ENCODE measurements around the gene CHRNE. TPM values are rescaled to one million over a fixed set of nuclear protein-coding genes. Genes with fewer than 3 reads are reported as not detected.
"Not testable (repeated sequence)": the region's sequence is repeated elsewhere in the genome, so short reads cannot be mapped to it uniquely, and the experiment has no call there.

CHRNE gene
- total RNA-seq, 1 donor from 2014 or later: 0.32 TPM

DNA sequence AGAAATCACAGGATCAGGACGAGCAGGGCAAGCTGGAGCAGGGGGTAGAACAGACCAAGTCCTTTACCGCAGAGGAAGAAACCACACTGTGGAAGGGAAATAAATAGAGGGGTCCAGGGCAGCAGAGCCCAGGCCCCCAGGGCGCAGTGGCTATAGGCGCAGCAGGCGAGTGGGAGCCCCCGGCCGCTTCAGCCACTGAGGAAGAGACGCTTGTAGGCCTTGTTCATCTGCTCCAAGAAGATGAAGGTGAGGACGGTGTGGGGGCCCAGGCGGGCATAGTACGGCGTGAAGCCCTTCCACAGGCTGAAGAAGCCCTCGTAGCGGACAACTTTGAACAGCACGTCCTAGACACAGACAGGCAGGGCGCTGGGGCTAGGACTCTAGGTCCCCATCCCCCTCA is 34.7 kb upstream of the CHRNE start:
- Mint-ChIP-seq H3K27me3 (ENCODE audit: low read depth) (no peaks in the 10 kb centered on the region), H3K9me3 (no peaks in the 10 kb centered on the region), H3K4me1 (ENCODE audit: low read depth) (peaks cover 41% of the 10 kb centered on the region), H3K4me3 (ENCODE audit: low read depth) (peak overlapping the region; percentile 100), H3K27ac (no peak overlapping the region), H3K36me3 (ENCODE audit: low read depth) (peaks cover 59% of the 10 kb centered on the region)
- intact Hi-C loops (cut with micrococcal nuclease): no loop called here
- no peak for DNase-seq (ENCODE audit: low spot score)

DNA sequence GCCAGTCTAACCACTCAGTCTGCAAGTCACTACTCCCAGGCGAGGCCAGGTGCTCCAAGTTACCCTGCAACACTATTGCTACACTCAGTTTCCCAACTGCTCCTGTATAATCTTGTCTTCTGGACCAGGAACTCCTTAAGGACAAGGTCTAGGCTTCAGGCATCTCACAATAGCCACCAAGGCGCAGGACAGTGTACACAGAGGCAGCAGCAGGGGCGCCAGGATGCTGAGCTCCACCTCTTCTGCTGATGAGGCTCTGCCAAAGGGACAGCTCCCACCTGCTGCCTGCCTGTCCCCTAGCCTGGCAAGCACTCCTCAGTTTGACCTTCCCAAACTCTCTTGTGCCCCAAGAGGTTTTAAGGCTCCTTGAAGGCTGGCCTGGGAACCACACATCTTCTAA is 33.5 kb upstream of the CHRNE start:
- H3K27ac Mint-ChIP-seq: no peak overlapping the region
- intact Hi-C loops (cut with micrococcal nuclease): no loop called here
- no peak for DNase-seq (ENCODE audit: low spot score)
- H3K27me3 Mint-ChIP-seq (ENCODE audit: low read depth): no peaks in the 10 kb centered on the region
- peaks cover 48% of the 10 kb centered on the region for H3K36me3 Mint-ChIP-seq (ENCODE audit: low read depth)
- peaks cover 31% of the 10 kb centered on the region for H3K4me1 Mint-ChIP-seq (ENCODE audit: low read depth)
- no peak overlapping the region for H3K4me3 Mint-ChIP-seq (ENCODE audit: low read depth)
- H3K9me3 Mint-ChIP-seq: no peaks in the 10 kb centered on the region

GRCh38 chr17:4935650-4936049 is 32.8 kb upstream of the CHRNE start:
- intact Hi-C loops (cut with micrococcal nuclease): no loop called here
- Mint-ChIP-seq H3K4me1 (ENCODE audit: low read depth) (peaks cover 26% of the 10 kb centered on the region), H3K27ac (no peak overlapping the region), H3K9me3 (no peaks in the 10 kb centered on the region), H3K4me3 (ENCODE audit: low read depth) (no peak overlapping the region), H3K36me3 (ENCODE audit: low read depth) (peaks cover 43% of the 10 kb centered on the region), H3K27me3 (ENCODE audit: low read depth) (no peaks in the 10 kb centered on the region)
- DNase-seq (ENCODE audit: low spot score): no peak

GRCh38 chr17:4934173-4934979 is 31.5 kb upstream of the CHRNE start:
- DNase-seq (ENCODE audit: low spot score): no peak
- intact Hi-C loops (cut with micrococcal nuclease): no loop called here
- H3K9me3 Mint-ChIP-seq: no peaks in the 10 kb centered on the region
- H3K27ac Mint-ChIP-seq: peak overlapping the region; percentile 40
- H3K4me3 Mint-ChIP-seq (ENCODE audit: low read depth): no peak overlapping the region
- peaks cover 42% of the 10 kb centered on the region for H3K36me3 Mint-ChIP-seq (ENCODE audit: low read depth)
- no peaks in the 10 kb centered on the region for H3K27me3 Mint-ChIP-seq (ENCODE audit: low read depth)
- H3K4me1 Mint-ChIP-seq (ENCODE audit: low read depth): peaks cover 26% of the 10 kb centered on the region

GRCh38 chr17:4933646-4934045 is 30.7 kb upstream of the CHRNE start:
- intact Hi-C loops (cut with micrococcal nuclease): no loop called here
- Mint-ChIP-seq H3K9me3 (no peaks in the 10 kb centered on the region), H3K4me3 (ENCODE audit: low read depth) (no peak overlapping the region), H3K27me3 (ENCODE audit: low read depth) (no peaks in the 10 kb centered on the region), H3K27ac (no peak overlapping the region), H3K4me1 (ENCODE audit: low read depth) (peaks cover 22% of the 10 kb centered on the region), H3K36me3 (ENCODE audit: low read depth) (peaks cover 43% of the 10 kb centered on the region)
- DNase-seq (ENCODE audit: low spot score): no peak

- Mint-ChIP-seq H3K9me3 (no peaks in the 10 kb centered on the region), H3K27ac (no peak overlapping the region), H3K4me3 (ENCODE audit: low read depth) (no peak overlapping the region), H3K27me3 (ENCODE audit: low read depth) (no peaks in the 10 kb centered on the region), H3K36me3 (ENCODE audit: low read depth) (peaks cover 40% of the 10 kb centered on the region), H3K4me1 (ENCODE audit: low read depth) (peaks cover 16% of the 10 kb centered on the region)
- DNase-seq (ENCODE audit: low spot score): no peak
- intact Hi-C loops (cut with micrococcal nuclease): no loop called here
Observed at GRCh38 chr17:4932756-4933155, 29.9 kb upstream of the CHRNE start.

- no peaks in the 10 kb centered on the region for H3K27me3 Mint-ChIP-seq (ENCODE audit: low read depth)
- peaks cover 13% of the 10 kb centered on the region for H3K4me1 Mint-ChIP-seq (ENCODE audit: low read depth)
- no peak within 1 kb of the TSS for H3K4me3 Mint-ChIP-seq (ENCODE audit: low read depth)
- DNase-seq (ENCODE audit: low spot score): no peak
- intact Hi-C loops (cut with micrococcal nuclease): no loop called here
- peaks cover 34% of the 10 kb centered on the region for H3K36me3 Mint-ChIP-seq (ENCODE audit: low read depth)
- H3K27ac Mint-ChIP-seq: no peak within 1 kb of the TSS
- no peaks in the 10 kb centered on the region for H3K9me3 Mint-ChIP-seq
Observed at GRCh38 chr17:4931963-4932362, 29.1 kb upstream of the CHRNE start, which contains the start of gene GP1BA. GP1BA (plus strand) TSS chr17:4932277; CDS start chr17:4932605, 328 bp downstream.

DNA sequence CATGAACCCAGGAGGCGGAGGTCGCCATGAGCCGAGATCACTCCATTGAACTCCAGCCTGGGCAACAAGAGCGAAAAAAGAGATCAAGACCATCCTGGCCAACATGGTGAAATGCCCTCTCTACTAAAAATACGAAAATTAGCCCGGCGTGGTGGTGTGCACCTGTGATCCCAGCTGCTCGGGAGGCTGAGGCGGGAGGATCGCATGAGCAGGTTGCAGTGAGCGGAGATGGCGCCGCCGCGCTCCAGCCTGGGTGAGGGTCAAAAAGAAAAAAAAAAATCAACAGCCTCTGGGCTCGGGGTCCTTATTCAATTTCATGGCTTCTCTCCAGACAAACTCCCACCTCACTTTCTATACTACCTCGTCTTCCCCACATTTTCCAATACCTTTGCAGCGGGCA is 26.0 kb upstream of the CHRNE start:
- no peak for DNase-seq (ENCODE audit: low spot score)
- Mint-ChIP-seq H3K9me3 (no peaks in the 10 kb centered on the region), H3K36me3 (ENCODE audit: low read depth) (peaks cover 33% of the 10 kb centered on the region), H3K27ac (no peak overlapping the region), H3K4me3 (ENCODE audit: low read depth) (no peak overlapping the region), H3K4me1 (ENCODE audit: low read depth) (peaks cover 8% of the 10 kb centered on the region), H3K27me3 (ENCODE audit: low read depth) (no peaks in the 10 kb centered on the region)
- intact Hi-C loops (cut with micrococcal nuclease): no loop called here

DNA sequence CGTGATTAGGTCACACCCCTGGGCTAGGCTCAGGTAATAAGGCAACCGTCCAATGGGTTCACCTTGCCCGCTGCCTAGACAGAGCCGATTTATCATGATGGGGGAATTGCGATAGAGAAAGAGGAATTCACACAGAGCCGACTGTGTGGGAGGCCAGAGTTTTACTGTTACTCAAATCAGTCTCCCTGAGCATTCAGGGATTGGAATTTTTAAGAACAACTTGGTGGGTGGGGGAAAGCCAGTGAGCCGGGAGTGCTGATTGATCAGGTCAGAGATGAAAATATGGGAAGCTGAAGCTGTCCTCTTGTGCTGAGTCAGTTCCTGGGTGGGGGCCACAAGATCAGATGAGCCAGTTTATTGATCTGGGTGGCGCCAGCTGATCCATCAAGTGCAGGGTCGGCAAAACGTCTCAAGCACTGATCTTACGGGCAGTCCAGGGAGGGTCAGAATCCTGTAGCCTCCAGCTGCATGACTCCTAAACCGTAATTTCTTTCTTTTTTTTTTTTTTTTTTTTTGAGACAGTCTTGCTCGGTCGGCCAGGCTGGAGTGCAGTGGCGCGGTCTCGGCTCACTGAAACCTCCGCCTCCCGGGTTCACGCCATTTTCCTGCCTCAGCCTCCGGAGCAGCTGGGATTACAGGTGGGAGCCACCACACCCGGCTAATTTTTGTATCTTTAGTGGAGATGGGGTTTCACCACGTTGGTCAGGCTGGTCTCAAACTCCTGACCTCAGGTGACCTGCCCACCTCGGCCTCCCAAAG is 23.9 kb upstream of the CHRNE start:
- DNase-seq (ENCODE audit: low spot score); H3K27me3 Mint-ChIP-seq (ENCODE audit: low read depth); intact Hi-C loops (cut with micrococcal nuclease); H3K9me3 Mint-ChIP-seq; H3K4me1 Mint-ChIP-seq (ENCODE audit: low read depth); H3K4me3 Mint-ChIP-seq (ENCODE audit: low read depth): not testable (repeated sequence)
- peak overlapping the region; percentile 29 for H3K27ac Mint-ChIP-seq
- H3K36me3 Mint-ChIP-seq (ENCODE audit: low read depth): peaks cover 33% of the 10 kb centered on the region

GRCh38 chr17:4921320-4921719 is 18.4 kb upstream of the CHRNE start:
- no peak for DNase-seq (ENCODE audit: low spot score)
- intact Hi-C loops (cut with micrococcal nuclease): no loop called here
- Mint-ChIP-seq H3K27me3 (ENCODE audit: low read depth) (no peaks in the 10 kb centered on the region), H3K4me1 (ENCODE audit: low read depth) (peaks cover under 1% of the 10 kb centered on the region), H3K4me3 (ENCODE audit: low read depth) (no peak overlapping the region), H3K9me3 (no peaks in the 10 kb centered on the region), H3K36me3 (ENCODE audit: low read depth) (peaks cover 6% of the 10 kb centered on the region), H3K27ac (no peak overlapping the region)

DNA sequence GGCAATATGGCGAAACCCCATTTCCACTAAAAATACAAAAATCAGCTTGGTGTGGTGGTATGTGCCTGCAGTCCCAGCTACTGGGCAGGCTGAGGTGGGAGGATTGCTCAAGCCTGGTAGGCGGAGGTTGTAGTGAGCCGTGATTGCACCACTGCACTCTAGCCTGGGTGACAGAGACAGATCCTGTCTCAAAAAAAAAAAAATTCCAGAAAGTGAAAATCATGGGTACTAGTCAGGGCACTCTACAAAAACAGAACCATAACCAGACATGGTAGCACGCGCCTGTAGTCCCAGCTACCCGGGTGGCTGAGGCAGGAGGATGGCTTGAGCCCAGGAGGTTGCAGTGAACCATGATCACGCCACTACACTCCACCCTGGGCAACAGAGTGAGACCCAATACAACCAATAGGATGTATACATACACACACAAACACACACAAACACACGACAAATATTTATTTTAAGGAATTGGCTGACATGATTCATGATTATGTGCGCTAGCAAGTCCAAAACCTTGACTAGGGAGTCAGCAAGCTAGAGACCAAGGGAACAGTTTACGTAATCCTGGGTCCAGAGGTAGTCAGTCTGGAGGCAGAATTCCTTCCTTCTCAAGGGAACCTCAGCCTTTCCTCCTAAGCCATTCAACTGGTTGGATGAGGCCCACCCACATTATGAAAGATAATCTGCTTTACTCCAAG is 17.6 kb upstream of the CHRNE start:
- H3K4me1 Mint-ChIP-seq (ENCODE audit: low read depth): no peaks in the 10 kb centered on the region
- H3K36me3 Mint-ChIP-seq (ENCODE audit: low read depth): peaks cover 5% of the 10 kb centered on the region
- intact Hi-C loops (cut with micrococcal nuclease): no loop called here
- H3K27me3 Mint-ChIP-seq (ENCODE audit: low read depth): no peaks in the 10 kb centered on the region
- no peaks in the 10 kb centered on the region for H3K9me3 Mint-ChIP-seq
- no peak overlapping the region for H3K27ac Mint-ChIP-seq
- H3K4me3 Mint-ChIP-seq (ENCODE audit: low read depth): no peak overlapping the region
- no peak for DNase-seq (ENCODE audit: low spot score)

GRCh38 chr17:4919511-4920047 is 16.7 kb upstream of the CHRNE start:
- Mint-ChIP-seq H3K4me3 (ENCODE audit: low read depth) (no peak overlapping the region), H3K36me3 (ENCODE audit: low read depth) (peaks cover 4% of the 10 kb centered on the region), H3K27me3 (ENCODE audit: low read depth) (no peaks in the 10 kb centered on the region), H3K4me1 (ENCODE audit: low read depth) (no peaks in the 10 kb centered on the region), H3K9me3 (no peaks in the 10 kb centered on the region), H3K27ac (no peak overlapping the region)
- DNase-seq (ENCODE audit: low spot score): no peak
- intact Hi-C loops (cut with micrococcal nuclease): no loop called here

All from activated T-helper 2 cell treated with anti-CD3 and anti-CD28 coated beads, Interferon-gamma antibody, Interleukin-2, Interleukin-4, amounts not matched to agents 10 μg/mL and 5 μg/mL and 100 μg/mL, durations not matched to agents 14 hours and 24 hours and 36 hours (primary cell).